ENCODE measurements around the gene PTGES3. TPM values are rescaled to one million over a fixed set of nuclear protein-coding genes. Genes with fewer than 3 reads are reported as not detected.

PTGES3 gene
- total and polyA plus RNA-seq, 9 donors = 109 to 328 (median 215) TPM

- no peaks in the 10 kb centered on the region for H3K36me3 ChIP-seq
- intact Hi-C loops (cut with DNase I) = loop anchor here in 3 of 4 donors (5.0 to 10.0 kb wide), 3 partner anchors 108 to 895 kb away; partner anchors contain the start of gene RBMS2 (in 1 of the 3)
- H3K27me3 ChIP-seq = no peaks in the 10 kb centered on the region
- WGBS, 3 donors = 0 to 1% (median 1%) methylated on average over 25 to 31 of the region's 31 CpGs
- H3K4me1 ChIP-seq (ENCODE audit: insufficient read depth) = peaks cover 20% of the 10 kb centered on the region
- peak within 1 kb of the TSS; percentile 81 for H3K4me3 ChIP-seq
- no peaks in the 10 kb centered on the region for H3K9me3 ChIP-seq
- H3K27ac ChIP-seq = peak within 1 kb of the TSS; percentile 85 to 98
- peak; percentile 79 to 90 (median 87) for DNase-seq
- TF ChIP-seq, protein P1, sequence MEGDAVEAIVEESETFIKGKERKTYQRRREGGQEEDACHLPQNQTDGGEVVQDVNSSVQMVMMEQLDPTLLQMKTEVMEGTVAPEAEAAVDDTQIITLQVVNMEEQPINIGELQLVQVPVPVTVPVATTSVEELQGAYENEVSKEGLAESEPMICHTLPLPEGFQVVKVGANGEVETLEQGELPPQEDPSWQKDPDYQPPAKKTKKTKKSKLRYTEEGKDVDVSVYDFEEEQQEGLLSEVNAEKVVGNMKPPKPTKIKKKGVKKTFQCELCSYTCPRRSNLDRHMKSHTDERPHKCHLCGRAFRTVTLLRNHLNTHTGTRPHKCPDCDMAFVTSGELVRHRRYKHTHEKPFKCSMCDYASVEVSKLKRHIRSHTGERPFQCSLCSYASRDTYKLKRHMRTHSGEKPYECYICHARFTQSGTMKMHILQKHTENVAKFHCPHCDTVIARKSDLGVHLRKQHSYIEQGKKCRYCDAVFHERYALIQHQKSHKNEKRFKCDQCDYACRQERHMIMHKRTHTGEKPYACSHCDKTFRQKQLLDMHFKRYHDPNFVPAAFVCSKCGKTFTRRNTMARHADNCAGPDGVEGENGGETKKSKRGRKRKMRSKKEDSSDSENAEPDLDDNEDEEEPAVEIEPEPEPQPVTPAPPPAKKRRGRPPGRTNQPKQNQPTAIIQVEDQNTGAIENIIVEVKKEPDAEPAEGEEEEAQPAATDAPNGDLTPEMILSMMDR (IDR thresholded peaks at IDR 0.05) = no peak
- TF ChIP-seq POLR2A (IDR thresholded peaks at IDR 0.05) = peak; percentile 32
Measured at GRCh38 chr12:56630180-56630632, 57.9 kb downstream of the PTGES3 start, which contains the start of gene BAZ2A. Gene BAZ2A, minus strand, starts transcription at chr12:56630326. Its CDS starts 12,796 bp downstream, at chr12:56617530.

- TF ChIP-seq, protein P1 (IDR thresholded peaks at IDR 0.05) = no peak
- TF ChIP-seq EP300 (IDR thresholded peaks at IDR 0.05) (no peak), POLR2A (IDR thresholded peaks at IDR 0.05) (no peak)
- H3K4me3 ChIP-seq = peak overlapping the region; percentile 81
- peak in 4 of 5 donors; percentile 37 to 62 (median 56) for DNase-seq
- no peaks in the 10 kb centered on the region for H3K36me3 ChIP-seq
- intact Hi-C loops (cut with DNase I) = loop anchor here in 3 of 4 donors (5.0 to 10.0 kb wide), 3 partner anchors 107 to 895 kb away; partner anchors contain the start of gene RBMS2 (in 1 of the 3)
- H3K27ac ChIP-seq = peak overlapping the region; percentile 85 to 98
- H3K4me1 ChIP-seq (ENCODE audit: insufficient read depth) = peaks cover 20% of the 10 kb centered on the region
- no peaks in the 10 kb centered on the region for H3K9me3 ChIP-seq
- WGBS, 3 donors = 1% methylated on average over 38 to 46 of the region's 46 CpGs
- no peaks in the 10 kb centered on the region for H3K27me3 ChIP-seq
Measured at GRCh38 chr12:56629459-56630179, 58.5 kb downstream of the PTGES3 start.

- no peak for TF ChIP-seq EP300 (IDR thresholded peaks at IDR 0.05)
- TF ChIP-seq POLR2A (IDR thresholded peaks at IDR 0.05) = no peak
- TF ChIP-seq, protein P1 (IDR thresholded peaks at IDR 0.05) = no peak
- 0 to 1% (median 0%) methylated on average over 18 of the region's 18 CpGs for WGBS, 3 donors
- intact Hi-C loops (cut with DNase I) = no loop called here
- H3K36me3 ChIP-seq = no peaks in the 10 kb centered on the region
- H3K27me3 ChIP-seq = no peaks in the 10 kb centered on the region
- peak; percentile 49 to 73 (median 66) for DNase-seq
- peak overlapping the region; percentile 85 to 98 for H3K27ac ChIP-seq
- H3K4me1 ChIP-seq (ENCODE audit: insufficient read depth) = peaks cover 19% of the 10 kb centered on the region
- H3K9me3 ChIP-seq = no peaks in the 10 kb centered on the region
- H3K4me3 ChIP-seq = peak overlapping the region; percentile 81
Measured at GRCh38 chr12:56628671-56629458, 59.2 kb downstream of the PTGES3 start.

- Histone ChIP-seq H3K4me1 (ENCODE audit: insufficient read depth) (peaks cover 10% of the 10 kb centered on the region), H3K27ac (no peak overlapping the region)
Measured at GRCh38 chr12:56626701-56627100, 61.4 kb downstream of the PTGES3 start.

More at GRCh38 chr12:56626701-56627100, 61.4 kb downstream of the PTGES3 start:
- intact Hi-C loops (cut with DNase I) = no loop called here
- Histone ChIP-seq H3K4me3 (no peak overlapping the region), H3K9me3 (no peaks in the 10 kb centered on the region), H3K27me3 (no peaks in the 10 kb centered on the region), H3K36me3 (no peaks in the 10 kb centered on the region)
- DNase-seq = no peak
- TF ChIP-seq EP300 (IDR thresholded peaks at IDR 0.05) (no peak), POLR2A (IDR thresholded peaks at IDR 0.05) (no peak)
- TF ChIP-seq, protein P1 (IDR thresholded peaks at IDR 0.05) = no peak
